NCI-H1105 treated with DMSO at 0.1 percent for 48 hours (cell line): ENCODE data around the gene MPHOSPH10.
"Not testable (repeated sequence)": the region's sequence is repeated elsewhere in the genome, so short reads cannot be mapped to it uniquely, and the experiment has no call there.

Experiments
- DNase-seq: peaks from one replicate; lab custom pipeline; 2025; lab: John Stamatoyannopoulos, UW

The MPHOSPH10 gene, protein sequence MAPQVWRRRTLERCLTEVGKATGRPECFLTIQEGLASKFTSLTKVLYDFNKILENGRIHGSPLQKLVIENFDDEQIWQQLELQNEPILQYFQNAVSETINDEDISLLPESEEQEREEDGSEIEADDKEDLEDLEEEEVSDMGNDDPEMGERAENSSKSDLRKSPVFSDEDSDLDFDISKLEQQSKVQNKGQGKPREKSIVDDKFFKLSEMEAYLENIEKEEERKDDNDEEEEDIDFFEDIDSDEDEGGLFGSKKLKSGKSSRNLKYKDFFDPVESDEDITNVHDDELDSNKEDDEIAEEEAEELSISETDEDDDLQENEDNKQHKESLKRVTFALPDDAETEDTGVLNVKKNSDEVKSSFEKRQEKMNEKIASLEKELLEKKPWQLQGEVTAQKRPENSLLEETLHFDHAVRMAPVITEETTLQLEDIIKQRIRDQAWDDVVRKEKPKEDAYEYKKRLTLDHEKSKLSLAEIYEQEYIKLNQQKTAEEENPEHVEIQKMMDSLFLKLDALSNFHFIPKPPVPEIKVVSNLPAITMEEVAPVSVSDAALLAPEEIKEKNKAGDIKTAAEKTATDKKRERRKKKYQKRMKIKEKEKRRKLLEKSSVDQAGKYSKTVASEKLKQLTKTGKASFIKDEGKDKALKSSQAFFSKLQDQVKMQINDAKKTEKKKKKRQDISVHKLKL

DNA sequence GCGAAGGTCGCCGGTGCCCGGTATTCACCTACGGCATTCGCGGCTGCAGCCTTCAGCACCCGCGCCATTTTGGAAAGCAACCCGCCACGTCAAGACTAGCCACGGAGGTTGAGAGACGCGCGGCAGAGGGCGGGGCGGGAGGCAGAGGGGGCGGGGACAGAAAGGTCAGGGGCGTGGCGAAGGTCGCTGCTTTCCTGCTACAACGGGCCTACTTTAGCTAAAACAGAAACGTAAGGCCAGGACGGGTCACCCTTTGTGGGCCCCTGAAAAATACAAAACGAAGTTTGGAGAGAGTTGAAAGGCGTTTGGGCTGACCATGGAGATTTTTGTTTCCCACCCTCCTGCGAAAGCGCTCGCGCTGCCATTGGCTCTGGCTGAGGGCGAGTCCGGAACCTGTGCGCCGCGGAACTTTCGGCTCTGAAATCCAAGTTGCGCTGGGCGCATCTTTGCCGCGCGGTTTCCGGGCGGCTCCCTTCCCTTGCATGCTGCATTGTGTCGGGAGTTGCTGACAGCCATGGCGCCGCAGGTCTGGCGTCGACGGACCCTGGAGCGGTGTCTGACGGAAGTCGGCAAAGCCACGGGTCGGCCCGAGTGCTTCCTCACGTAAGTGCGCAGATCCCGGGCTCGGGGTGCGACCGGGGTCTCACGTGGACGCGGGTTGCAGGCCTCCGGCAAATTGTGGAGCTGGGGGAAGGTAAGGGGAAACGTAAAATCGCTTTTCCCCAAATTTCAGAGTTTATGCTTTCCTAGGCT, at the start of gene MPHOSPH10, which contains the start of gene MCEE:
MPHOSPH10 (plus strand) TSS at position 483 of the 753 bp plus-strand sequence; CDS start at position 515, 32 bp downstream.
MCEE (minus strand) TSS at position 78 of the 753 bp plus-strand sequence; CDS start at position 68, 10 bp downstream.
- peak; percentile 82 for DNase-seq

DNA sequence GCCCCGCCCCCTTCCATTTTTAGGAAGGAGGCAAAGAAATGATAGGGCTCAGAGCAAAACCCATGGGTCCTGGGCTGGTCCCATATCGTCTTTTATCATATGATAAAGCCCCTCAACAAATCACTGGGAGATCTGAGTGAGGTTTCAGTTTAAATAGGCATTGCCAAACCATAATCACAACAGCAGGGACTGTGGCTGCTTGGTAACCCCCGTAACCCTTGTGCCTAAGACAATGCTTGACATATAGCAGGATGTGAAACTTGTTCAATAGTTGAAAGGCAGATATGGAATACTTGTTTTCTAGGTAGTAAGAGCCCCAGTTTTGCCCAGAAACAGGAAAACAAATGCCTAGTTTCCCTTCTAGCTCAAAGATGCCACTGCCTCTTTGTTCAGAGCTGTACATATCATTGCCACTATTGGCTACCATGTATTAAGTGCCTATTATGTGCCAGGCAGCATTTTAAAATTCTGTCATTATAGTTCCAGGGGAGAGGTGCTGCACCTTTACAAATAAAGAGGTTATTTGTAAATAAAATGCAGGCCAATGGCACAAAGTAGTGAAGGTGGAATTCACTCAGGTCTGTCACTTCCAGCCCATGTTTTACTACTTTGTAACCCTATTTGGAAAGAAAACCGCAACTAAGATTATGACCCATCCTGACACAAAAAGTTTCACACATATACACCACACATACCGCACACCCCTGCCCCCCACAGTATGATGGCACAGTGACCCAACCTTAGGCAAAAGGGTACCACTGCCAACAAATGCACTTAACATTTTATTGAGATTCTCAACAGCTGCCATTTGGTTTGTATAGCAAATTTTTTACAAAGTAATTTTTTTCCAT, 47.8 kb upstream of the MPHOSPH10 start:
- DNase-seq: no peak

DNA sequence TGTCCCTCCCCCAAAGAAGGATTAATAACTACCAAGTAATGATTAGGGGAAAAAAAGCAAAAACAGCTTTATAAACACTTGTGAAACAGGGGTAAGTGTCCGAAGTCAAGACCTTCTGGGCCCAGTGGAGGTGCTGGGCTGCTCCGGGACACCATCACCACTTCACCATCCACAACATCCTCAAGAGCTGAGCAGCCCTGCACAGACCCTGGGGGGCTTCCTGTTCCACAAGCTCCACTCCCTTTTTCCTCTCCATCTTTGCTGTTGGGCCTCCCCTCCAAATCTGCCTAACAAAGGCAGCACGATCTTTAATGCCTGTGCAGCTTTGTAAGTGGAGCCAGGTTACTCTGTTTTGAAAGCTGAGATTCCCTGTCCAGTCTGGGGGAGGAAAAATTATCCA, 47.1 kb upstream of the MPHOSPH10 start:
- not testable (repeated sequence) for DNase-seq

DNA sequence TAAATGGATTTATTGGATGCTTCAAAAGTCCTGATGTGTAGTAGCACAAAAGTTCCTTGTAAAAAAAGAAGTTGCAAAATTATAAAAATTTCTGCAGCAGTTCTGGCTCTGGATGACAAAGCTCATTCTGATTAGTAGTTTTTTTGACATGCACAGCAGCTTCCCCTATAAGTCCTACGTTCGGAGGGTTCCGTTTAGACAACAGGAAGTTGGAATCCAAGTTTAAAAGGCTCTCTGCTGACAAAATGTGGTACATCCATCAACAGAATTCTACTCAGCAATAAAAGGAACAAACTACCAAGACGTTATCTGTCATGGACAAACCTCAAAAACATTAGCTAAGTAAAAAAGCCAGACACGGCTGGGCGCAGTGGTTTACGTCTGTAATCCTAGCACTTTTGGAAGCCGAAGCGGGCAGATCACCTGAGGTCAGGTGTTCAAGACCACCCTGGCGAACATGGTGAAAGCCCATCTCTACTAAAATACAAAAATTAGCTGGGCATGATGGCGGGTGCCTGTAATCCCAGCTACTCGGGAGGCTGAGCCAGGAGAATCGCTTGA, 46.6 kb upstream of the MPHOSPH10 start:
- DNase-seq: not testable (repeated sequence)

DNA sequence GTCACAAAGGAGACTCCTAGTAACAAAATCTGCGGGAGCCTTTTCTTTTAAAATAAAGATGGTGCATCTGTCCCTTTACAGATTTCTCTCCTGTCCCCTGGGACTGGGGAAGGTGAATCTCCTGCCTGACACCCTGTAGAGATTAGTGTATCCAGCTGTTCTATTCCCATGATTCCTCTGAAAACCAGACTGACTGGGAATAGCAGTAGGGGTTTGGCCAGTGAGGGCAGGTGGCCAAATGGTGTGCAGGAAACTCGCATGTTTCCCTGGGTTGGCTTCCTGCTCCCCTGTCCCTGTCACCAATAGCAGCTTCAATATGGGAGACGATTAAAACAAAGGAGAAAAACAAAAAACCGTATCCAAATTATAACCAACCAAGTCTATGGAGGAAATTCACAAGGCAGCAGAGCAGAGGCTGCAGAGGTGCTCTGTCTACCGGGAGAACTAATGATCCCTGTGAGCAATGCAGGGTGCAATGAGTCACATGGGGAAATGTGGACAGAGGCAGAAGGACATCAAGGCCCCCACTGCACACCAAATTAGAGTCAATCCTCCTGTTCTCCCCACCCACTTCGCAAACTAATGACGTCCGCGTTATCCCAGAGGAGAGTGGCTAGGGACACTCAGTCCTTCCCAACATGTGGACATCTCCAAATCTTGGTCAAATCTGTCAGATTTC, 45.0 kb upstream of the MPHOSPH10 start:
- DNase-seq: not testable (repeated sequence)

DNA sequence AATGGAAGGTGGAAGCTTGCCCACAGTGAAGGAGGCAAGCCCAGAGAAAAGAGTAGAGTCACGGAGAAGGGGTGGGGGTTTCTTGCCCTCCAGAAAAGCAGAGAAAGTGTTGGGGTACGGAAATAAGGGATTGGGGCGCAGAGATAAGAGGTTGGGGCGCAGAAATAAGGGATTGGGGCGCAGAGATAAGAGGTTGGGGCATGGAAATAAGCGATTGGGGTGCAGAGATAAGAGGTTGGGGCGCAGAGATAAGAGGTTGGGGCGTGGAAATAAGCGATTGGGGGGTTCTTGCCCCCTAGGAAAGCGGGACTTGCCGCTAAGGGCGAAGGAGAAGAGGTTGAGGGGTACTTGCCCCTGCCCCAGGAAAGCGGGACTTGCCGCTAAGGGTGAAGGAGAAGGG, 41.0 kb upstream of the MPHOSPH10 start:
- DNase-seq: not testable (repeated sequence)

DNA sequence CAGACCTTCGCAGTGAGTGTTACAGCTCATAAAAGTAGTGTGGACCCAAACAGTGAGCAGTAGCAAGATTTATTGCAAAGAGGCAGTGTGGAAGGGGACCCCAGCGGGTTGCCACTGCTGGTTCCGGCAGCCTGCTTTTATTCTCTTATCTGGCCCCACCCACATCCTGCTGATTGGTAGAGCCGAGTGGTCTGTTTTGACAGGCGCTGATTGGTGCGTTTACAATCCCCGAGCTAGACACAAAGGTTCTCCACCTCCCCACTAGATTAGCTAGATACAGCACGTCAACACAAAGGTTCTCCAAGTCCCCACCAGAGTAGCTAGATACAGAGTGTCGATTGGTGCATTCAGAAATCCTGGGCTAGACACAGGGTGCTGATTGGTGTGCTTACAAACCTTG, 38.6 kb upstream of the MPHOSPH10 start:
- not testable (repeated sequence) for DNase-seq

DNA sequence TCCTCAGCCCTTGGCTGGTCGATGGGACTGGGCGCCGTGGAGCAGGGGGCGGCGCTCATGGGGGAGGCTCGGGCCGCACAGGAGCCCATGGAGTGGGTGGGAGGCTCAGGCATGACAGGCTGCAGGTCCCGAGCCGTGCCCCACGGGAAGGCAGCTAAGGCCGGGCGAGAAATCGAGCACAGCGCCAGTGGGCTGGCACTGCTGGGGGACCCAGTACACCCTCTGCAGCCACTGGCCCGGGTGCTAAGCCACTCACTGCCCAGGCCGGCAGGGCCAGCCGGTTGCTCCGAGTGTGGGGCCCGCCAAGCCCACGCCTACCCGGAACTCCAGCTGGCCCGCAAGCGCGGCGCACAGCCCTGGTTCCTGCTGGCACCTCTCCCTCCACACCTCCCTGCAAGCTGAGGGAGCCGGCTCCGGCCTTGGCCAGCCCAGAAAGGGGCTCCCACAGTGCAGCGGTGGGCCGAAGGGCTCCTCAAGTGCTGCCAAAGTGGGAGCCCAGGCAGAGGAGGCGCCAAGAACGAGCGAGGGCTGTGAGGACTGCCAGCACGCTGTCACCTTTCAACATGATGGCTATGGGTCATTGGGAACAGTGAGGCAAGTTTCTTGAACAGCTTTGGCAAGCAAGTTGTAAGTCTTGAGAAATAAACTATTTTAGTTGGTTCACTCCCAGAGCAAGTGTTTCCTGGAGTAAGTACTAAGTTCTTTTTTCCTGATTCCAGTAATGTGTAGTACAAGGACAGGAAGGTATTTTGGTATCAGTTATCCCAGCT, 37.8 kb upstream of the MPHOSPH10 start:
- not testable (repeated sequence) for DNase-seq

DNA sequence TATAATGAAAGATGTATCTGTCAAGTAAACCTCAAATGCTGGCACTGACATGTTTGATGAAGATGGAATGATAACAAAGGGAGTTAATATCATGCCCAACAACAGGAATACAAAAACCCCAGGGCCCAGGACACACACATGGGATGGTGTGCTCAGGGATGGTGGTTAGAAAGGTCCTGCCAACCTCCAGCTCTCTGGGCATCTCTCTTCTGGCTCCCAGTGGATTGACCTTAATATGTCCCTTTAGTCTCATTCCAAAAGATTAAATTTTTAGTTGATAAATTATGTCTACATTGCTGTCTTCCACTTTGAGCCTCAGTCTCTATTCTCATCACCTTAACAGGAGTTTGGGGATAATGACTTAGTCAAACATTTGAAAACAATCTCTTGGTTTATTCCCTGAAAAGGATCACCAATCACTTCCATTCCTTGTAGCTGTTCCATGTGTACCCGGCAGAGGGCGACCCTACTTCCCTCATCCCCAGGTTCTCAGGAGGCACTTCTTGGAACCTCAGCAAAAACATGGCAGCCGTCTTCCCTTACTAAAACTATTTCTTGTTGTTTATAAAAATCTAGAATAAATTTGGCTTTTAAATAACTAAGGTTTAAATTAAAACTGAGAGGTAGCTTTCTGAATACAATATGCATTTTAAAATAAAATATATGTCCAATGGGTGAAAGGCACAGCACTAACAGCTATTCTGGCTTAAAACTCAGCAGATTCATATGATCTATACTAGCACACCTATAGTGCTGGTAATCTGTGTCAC, 30.1 kb upstream of the MPHOSPH10 start:
- peak; percentile 66 for DNase-seq

DNA sequence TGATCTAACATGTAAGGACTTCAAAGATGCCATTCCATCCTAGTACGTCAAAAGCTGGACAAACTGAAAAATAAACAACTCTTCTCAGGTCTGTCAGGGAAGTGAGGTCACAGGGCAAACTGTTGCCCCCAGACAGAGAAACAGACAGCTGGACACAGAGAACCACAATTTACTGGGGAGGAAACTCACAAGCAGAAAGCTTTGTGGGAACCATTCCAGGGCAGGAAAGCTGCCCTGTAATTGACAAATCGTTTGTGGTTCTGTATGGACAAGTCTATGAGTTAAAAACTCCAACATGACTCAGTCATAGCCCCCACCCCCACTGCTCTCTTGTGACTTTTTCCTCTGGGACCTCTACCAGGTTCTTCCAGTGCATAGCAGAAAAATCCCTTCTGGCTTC, 28.8 kb upstream of the MPHOSPH10 start:
- no peak for DNase-seq

DNA sequence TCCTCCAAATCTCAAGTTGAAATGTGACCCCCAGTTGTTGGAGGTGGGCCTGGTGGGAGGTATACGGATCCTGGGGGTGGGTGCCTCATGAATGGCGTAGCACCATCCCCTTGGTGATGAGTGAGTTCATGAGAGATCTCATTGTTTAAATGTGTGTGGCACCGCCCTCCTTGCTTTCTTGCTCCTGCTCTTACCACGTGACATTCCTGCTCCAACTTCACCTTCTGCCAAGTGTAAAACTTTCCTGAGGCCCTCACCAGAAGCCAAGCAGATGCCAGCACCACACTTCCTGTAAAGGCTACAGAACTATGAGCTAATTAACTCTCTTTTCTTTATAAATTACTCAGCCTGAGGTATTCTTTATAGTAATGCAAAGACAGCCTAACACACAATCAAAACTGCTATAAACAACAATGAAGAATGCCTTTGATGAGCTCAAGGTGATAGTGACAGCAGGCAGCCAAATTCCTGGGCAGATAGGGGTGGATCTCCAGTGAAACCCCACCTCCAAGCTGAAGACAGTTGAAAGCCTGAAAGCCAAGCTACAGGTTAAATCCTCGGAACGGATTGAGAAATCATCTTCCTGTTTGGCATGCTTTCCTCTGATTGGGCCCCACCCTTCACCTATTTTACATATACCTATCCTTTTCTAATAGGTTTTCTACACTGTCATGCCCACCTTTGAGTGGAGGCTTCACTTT, 27.3 kb upstream of the MPHOSPH10 start:
- no peak for DNase-seq

DNA sequence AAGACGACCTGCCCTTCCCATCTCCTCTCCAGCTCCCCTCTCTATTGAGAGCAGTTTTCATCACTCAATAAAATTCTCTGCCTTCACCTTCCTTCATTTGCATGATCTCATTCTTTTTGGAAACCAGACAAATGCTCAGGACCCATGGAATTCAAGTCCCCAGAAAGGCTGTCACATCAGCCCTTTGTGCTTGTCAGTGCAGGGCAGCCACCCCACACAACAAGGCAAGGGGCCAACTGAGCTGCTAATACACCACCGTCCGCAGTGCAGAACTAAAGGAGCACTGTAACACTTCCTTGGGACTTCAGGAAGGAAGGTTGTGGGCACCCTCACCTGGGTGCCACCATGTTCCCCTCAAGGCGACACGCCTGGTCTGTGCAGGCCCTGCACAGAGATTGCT, 26.6 kb upstream of the MPHOSPH10 start:
- no peak for DNase-seq

DNA sequence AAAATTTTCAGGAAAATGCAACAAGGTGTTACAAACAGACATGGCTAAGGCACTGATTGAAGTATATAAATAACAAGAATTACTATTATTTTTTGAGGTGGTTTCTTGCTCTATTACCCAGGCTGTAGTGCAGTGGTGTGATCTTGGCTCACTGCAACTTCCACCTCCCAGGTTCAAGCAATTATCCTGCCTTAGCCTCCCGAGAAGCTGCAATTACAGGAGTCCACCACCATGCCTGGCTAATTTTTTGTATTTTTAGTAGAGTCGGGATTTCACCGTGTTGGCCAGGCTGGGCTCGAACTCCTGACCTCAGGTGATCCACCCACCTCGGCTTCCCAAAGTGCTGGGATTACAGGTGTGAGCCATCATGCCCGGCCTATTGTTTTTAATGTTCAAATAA, 24.0 kb upstream of the MPHOSPH10 start:
- DNase-seq: not testable (repeated sequence)

DNA sequence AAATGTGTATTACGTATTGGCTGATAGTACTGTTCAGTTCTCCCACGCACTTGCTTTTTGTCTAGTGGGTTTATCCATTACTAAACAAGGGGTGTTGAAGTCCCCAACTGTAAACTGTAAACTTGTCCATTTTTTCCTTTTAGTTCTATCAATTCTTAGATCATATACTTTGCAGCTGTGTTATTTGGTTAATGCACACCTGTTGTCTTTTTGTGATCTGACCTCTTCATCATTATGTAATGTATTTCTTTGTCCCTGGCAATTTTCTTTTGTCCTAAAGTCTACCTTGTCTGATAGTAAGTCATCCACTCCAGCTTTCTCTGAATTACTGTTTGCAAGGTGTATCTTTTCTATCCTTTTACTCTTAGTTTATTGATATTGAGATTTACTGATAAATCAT, 22.3 kb upstream of the MPHOSPH10 start:
- DNase-seq: no peak

DNA sequence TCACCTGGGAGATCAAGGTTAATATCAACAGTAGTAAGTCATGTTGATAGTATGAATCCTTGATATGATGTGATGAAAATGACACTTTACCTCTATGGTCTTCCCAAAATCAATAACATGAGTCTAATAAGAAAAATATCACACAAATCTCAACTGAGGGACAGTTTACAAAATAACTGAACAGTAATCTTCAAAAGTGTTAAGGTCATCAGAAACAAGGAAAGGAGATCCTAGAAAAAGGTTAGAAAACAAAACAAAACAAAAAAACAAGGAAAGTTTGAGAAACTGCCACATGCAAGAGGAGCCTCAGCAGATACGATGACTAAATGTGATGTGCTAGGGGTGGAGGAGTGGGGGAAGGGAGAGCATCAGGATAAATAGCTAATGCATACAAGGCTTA, 16.6 kb upstream of the MPHOSPH10 start:
- DNase-seq: no peak

DNA sequence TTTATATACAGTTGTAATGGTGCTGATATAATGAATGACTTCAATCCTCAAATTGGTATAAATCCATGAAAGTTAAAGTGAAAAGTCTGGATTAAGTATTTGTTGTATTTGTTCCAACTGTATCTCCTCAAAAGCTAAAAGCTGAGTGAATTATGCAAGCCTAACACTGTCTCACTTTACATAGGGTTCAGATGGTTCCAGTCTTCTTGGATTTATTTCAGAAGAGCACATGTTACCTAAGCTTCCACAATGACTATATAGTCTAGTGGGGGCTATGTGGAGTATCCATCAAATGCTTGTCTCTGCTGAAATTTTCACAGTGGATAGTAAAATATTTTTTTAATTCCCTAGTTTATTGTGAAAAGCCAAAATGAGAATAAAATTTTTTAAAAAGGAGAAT, 13.4 kb upstream of the MPHOSPH10 start:
- DNase-seq: no peak

DNA sequence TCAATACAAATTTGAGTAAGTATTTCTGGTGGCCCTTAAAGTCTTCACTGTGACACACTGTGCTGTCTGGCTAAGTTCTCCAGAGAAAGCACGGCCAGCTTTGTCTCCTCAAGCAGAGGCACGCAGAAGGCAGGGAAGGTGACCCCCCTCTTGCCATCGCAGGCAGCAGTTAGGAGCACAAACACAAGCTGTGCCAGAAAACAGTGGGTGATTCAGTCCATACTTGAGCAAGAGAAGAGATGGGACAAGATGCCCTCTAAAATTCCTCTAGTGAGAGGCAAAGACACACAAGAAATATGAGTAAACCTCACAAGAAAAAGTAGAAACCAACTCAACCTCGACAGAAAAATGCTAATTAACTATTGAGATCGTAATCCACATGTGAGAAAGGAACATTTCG, 10.2 kb upstream of the MPHOSPH10 start:
- no peak for DNase-seq

DNA sequence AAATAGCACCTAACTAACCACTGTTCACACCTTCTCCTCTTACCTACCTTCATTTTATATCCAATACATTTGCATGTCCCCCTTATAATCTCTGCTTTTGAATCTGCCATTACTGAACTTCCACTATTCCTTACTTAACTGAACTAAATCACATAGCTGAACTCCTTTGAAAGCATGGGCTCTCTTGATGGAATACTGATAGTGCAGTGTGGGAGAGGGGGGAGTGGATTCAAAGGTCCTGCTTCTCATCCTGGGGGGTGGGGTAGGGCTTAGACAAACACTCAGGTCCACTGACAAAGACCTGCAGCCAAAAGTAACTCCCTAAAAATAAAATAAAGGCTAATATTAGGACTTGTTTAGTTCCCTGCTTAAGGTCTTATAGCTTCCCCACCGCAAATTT, 9.0 kb upstream of the MPHOSPH10 start:
- DNase-seq: no peak
